IMR-90 (cell line): ENCODE measurements around the gene MRPL43. TPM values are rescaled to one million over a fixed set of nuclear protein-coding genes. Genes with fewer than 3 reads are reported as not detected.

Experiments
- ATAC-seq: fragments of 200-7000 bp; cut with Tn5 transposase; 2 replicates; pipeline ENCODE4 v1.9.1; 2020; ENCODE audit warnings: low read depth, mild to moderate bottlenecking, moderate library complexity
- BruUV-seq: library from RNA; stranded (reverse); fragments of 400-500 nt; replicated peaks from 2 replicates; lab custom pipeline; 2021; lab: Mats Ljungman, UMichigan
- CTCF ChIA-PET: fragments of 300-600 bp; formaldehyde crosslinking; extraction: SDS; loops from one replicate; lab custom pipeline; 2021; ENCODE audit warnings: antibody characterized with exemption; lab: Yijun Ruan, JAX
- POLR2A ChIA-PET: fragments of 300-600 bp; sonication (Branson Sonifier 250); formaldehyde crosslinking; loops from one replicate; lab custom pipeline; 2022; ENCODE audit warnings: antibody characterized with exemption; ENCODE audit not compliant: unreplicated experiment; lab: Charles Lee
- DNase-seq: peaks from one replicate; pipeline ENCODE4 v3.0.0; 2013
- H2AFZ ChIP-seq: replicated peaks from 2 replicates; pipeline ENCODE3; 2013; ENCODE audit warnings: low read length, mild to moderate bottlenecking; ENCODE audit not compliant: poor library complexity
- H2AK5ac ChIP-seq: 2 replicates; pipeline ENCODE4 v1.6.1; 2013; ENCODE audit warnings: low read depth, low read length, inconsistent platforms
- H2AK9ac ChIP-seq: replicated peaks from 2 replicates; pipeline ENCODE3; 2013; ENCODE audit warnings: mild to moderate bottlenecking, low read depth, low read length, moderate library complexity; ENCODE audit not compliant: poor library complexity
- H2BK120ac ChIP-seq: 2 replicates; pipeline ENCODE4 v1.6.1; 2013; ENCODE audit warnings: low read depth, low read length, inconsistent platforms
- H2BK15ac ChIP-seq: 3 replicates; pipeline ENCODE4 v1.6.1; 2013; ENCODE audit warnings: low read depth, low read length, inconsistent platforms
- H2BK20ac ChIP-seq: 2 replicates; pipeline ENCODE4 v1.6.1; 2013; ENCODE audit warnings: low read depth, mild to moderate bottlenecking, inconsistent platforms, low read length, moderate library complexity
- H2BK5ac ChIP-seq: 2 replicates; pipeline ENCODE4 v1.6.1; 2013; ENCODE audit warnings: mild to moderate bottlenecking, low read depth, low read length, inconsistent platforms; ENCODE audit not compliant: poor library complexity, severe bottlenecking
- H3K14ac ChIP-seq: replicated peaks from 2 replicates; pipeline ENCODE4 v1.6.1; 2013; ENCODE audit warnings: low read depth, low read length, inconsistent platforms
- H3K18ac ChIP-seq: 2 replicates; pipeline ENCODE4 v1.6.1; 2013; ENCODE audit warnings: low read depth, low read length, control low read depth
- H3K23ac ChIP-seq: 2 replicates; pipeline ENCODE4 v1.6.1; 2013; ENCODE audit warnings: low read depth, low read length, inconsistent platforms
- H3K27ac ChIP-seq: 2 replicates; pipeline ENCODE4 v1.5.1; 2013; ENCODE audit warnings: mild to moderate bottlenecking, control low read depth, low read length; ENCODE audit not compliant: insufficient read depth
- H3K27me3 ChIP-seq: 2 replicates; pipeline ENCODE4 v1.6.1; 2013; ENCODE audit warnings: low read length; ENCODE audit not compliant: control insufficient read depth, insufficient read depth
- H3K36me3 ChIP-seq: 2 replicates; pipeline ENCODE4 v1.6.1; 2013; ENCODE audit warnings: low read length, mixed read lengths; ENCODE audit not compliant: control insufficient read depth, insufficient read depth
- H3K4ac ChIP-seq: 2 replicates; pipeline ENCODE4 v1.6.1; 2013; ENCODE audit warnings: low read depth, low read length, inconsistent platforms
- H3K4me1 ChIP-seq: 2 replicates; pipeline ENCODE4 v1.6.1; 2013; ENCODE audit warnings: low read length, mixed read lengths; ENCODE audit not compliant: control insufficient read depth, insufficient read depth
- H3K4me2 ChIP-seq: 2 replicates; pipeline ENCODE4 v1.6.1; 2013; ENCODE audit warnings: low read depth, mild to moderate bottlenecking, control low read depth, low read length, moderate library complexity
- H3K4me3 ChIP-seq: 2 replicates; pipeline ENCODE4 v1.5.1; 2013; ENCODE audit warnings: low read depth, mild to moderate bottlenecking, control low read depth, low read length, moderate library complexity; ENCODE audit not compliant: insufficient read depth
- H3K56ac ChIP-seq: 2 replicates; pipeline ENCODE4 v1.6.1; 2013; ENCODE audit warnings: low read length, inconsistent platforms; ENCODE audit not compliant: insufficient read depth; ENCODE audit errors: extremely low read depth
- H3K79me1 ChIP-seq, 2 experiments: 2 replicates each; pipeline ENCODE4 v1.6.1; 2013; ENCODE audit warnings: low read length in 2 of 2, inconsistent platforms in 1 of 2, low read depth in 1 of 2
- H3K9ac ChIP-seq: 2 replicates; pipeline ENCODE4 v1.6.1; 2013; ENCODE audit warnings: low read depth, low read length, control low read depth
- H3K9me1 ChIP-seq: 2 replicates; pipeline ENCODE4 v1.6.1; 2013; ENCODE audit warnings: low read length, inconsistent platforms; ENCODE audit not compliant: insufficient read depth
- H3K9me3 ChIP-seq: 2 replicates; pipeline ENCODE4 v1.6.1; 2013; ENCODE audit warnings: low read length; ENCODE audit not compliant: control insufficient read depth, insufficient read depth
- H4K20me1 ChIP-seq: 2 replicates; pipeline ENCODE4 v1.6.1; 2013; ENCODE audit warnings: low read length, inconsistent platforms; ENCODE audit not compliant: insufficient read depth
- H4K5ac ChIP-seq: 2 replicates; pipeline ENCODE4 v1.6.1; 2013; ENCODE audit warnings: mild to moderate bottlenecking, low read depth, low read length, control low read depth
- H4K8ac ChIP-seq, 2 experiments: 2 replicates each; pipeline ENCODE4 v1.6.1; 2013; ENCODE audit warnings: low read depth in 2 of 2, low read length in 2 of 2, control low read depth in 1 of 2, inconsistent platforms in 1 of 2
- H4K91ac ChIP-seq: 2 replicates; pipeline ENCODE4 v1.6.1; 2013; ENCODE audit warnings: low read depth, low read length, inconsistent platforms; ENCODE audit not compliant: insufficient read depth
- BHLHE40 ChIP-seq: fragments of 150-350 bp; IDR thresholded peaks from 2 replicates; pipeline ENCODE4 v1.6.1; 2016; ENCODE audit warnings: mild to moderate bottlenecking, low read depth, low read length
- CHD1 ChIP-seq: IDR thresholded peaks from 2 replicates; pipeline ENCODE4 v1.6.1; 2012; ENCODE audit warnings: low read depth, low read length, improper control_type of control experiment
- MAFK ChIP-seq: IDR thresholded peaks from 2 replicates; pipeline ENCODE4 v1.6.1; 2012; ENCODE audit warnings: low read depth, low read length, improper control_type of control experiment
- MXI1 ChIP-seq: IDR thresholded peaks from 2 replicates; pipeline ENCODE4 v1.6.1; 2012; ENCODE audit warnings: low read depth, mild to moderate bottlenecking, low read length, moderate library complexity, borderline replicate concordance
- NFE2L2 ChIP-seq: fragments of 150-350 bp; IDR thresholded peaks from 2 replicates; pipeline ENCODE4 v1.6.1; 2016; ENCODE audit warnings: low read depth, mild to moderate bottlenecking, low read length
- POLR2A ChIP-seq: IDR thresholded peaks from 2 replicates; pipeline ENCODE4 v1.6.1; 2012; ENCODE audit warnings: mild to moderate bottlenecking, low read depth, low read length
- RCOR1 ChIP-seq: IDR thresholded peaks from 2 replicates; pipeline ENCODE4 v1.6.1; 2012; ENCODE audit warnings: mild to moderate bottlenecking, low read length, improper control_type of control experiment; ENCODE audit not compliant: insufficient replicate concordance
- RFX5 ChIP-seq: IDR thresholded peaks from 2 replicates; pipeline ENCODE4 v1.8.0; 2012; ENCODE audit warnings: low read depth, mild to moderate bottlenecking, low read length, moderate library complexity
- SMC3 ChIP-seq: fragments of 150-350 bp; IDR thresholded peaks from 2 replicates; pipeline ENCODE4 v1.6.1; 2016; ENCODE audit warnings: low read depth, mild to moderate bottlenecking, antibody characterized with exemption, low read length, moderate library complexity
- WGBS, 2 experiments: methylation state at CpG; one replicate each; pipeline versions ENCODE4 v1.1.5 to v1.1.7; 2013; ENCODE audit warnings: missing lambda C conversion rate in 2 of 2; ENCODE audit not compliant: insufficient read length in 1 of 2; ENCODE audit errors: extremely low coverage in 2 of 2; 5-methylcytosine and 5-hydroxymethylcytosine counted together
- dilution Hi-C: fragments of 300-500 bp; cut with HindIII; formaldehyde crosslinking; loops from one replicate; pipeline ENCODE4 v1.14.3; 2018; ENCODE audit warnings: low sequenced_read_pairs; ENCODE audit not compliant: unreplicated experiment
- in situ Hi-C: fragments of 300-500 bp; cut with MboI; formaldehyde crosslinking; loops from 3 replicates; pipeline ENCODE4 v1.14.3; 2019; ENCODE audit warnings: low sequenced_read_pairs, inconsistent platforms, mixed read lengths
- intact Hi-C: fragments of 100-400 bp; cut with micrococcal nuclease; formaldehyde crosslinking; loops from 2 replicates; pipeline ENCODE4 v1.10.0; 2022
- polyA plus RNA-seq, 3 experiments: library from polyadenylated mRNA; depleted of rRNA; stranded (reverse); fragments of >200 nt; gene quantifications; 2 replicates each; pipeline ENCODE4 v1.2.3, GENCODE V29; 2012; ENCODE audit warnings: low replicate concordance in 1 of 3
- total RNA-seq: library from RNA; depleted of rRNA; stranded (reverse); fragments of >200 nt; gene quantifications from 2 replicates; pipeline ENCODE4 v1.2.3, GENCODE V29; 2012

The MRPL43 gene
- total and polyA plus RNA-seq, 2 of the 4 experiments (the other 2 are of a cell fraction): 61.3 to 142 TPM

DNA sequence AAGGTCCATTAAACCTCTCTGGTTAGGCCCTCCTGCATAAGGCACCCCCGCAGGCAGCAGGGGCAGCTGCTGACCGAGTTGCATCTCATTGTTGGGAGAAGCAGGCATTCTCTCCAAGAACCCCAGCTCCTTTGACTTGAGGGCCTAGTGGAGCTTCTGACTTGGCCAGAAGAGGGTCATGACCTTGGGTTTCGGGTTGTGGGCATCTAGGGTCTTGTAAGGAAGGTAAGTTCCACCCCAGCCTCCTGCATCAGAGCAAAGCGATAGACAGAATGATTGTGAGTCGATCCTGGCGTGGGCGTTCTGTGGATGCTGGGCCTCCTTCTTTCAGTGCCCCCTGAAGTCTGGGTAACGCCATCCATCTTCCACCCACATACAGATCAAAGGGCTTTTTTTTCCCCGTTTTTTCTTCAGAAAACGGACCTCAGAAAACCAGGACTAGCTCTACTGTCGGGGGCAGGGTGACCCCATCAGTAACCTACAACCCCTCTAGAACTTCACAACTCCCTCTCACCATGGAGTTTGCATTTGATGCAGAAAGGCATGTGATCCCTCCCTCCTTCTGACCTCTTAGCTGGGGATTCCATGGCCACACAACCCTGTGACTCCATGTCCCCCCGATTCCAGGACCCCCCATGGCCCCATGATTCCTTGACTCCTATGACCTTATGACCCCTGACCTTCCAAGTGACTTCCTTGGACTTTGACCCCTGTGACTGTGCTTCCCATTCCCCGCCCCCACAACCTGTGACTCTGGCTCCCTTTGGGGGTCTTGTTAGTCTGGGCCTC, 15.0 kb downstream of the MRPL43 start:
- no peak for TF ChIP-seq POLR2A
- TF ChIP-seq NFE2L2: no peak
- no peak for TF ChIP-seq CHD1
- no peak for TF ChIP-seq RFX5
- TF ChIP-seq MXI1: no peak
- no peak for TF ChIP-seq MAFK
- no peak for TF ChIP-seq SMC3
- TF ChIP-seq BHLHE40: no peak
- TF ChIP-seq RCOR1: no peak
- no peak overlapping the region for H3K4ac ChIP-seq
- POLR2A ChIA-PET: no interaction called here
- H2BK120ac ChIP-seq: no peak overlapping the region
- intact Hi-C loops (no loop called here), dilution Hi-C loops (no loop called here), in situ Hi-C loops (no loop called here)
- H3K18ac ChIP-seq: no peak overlapping the region
- H3K4me3 ChIP-seq: no peak overlapping the region
- no peak for ATAC-seq
- no TSS peak for BruUV-seq
- no peak overlapping the region for H3K27ac ChIP-seq
- peak overlapping the region; percentile 24 for H2AK9ac ChIP-seq
- H3K56ac ChIP-seq: no peak overlapping the region
- no peak overlapping the region for H3K9ac ChIP-seq
- H3K36me3 ChIP-seq: no peaks in the 10 kb centered on the region
- H4K5ac ChIP-seq: no peak overlapping the region
- no peaks in the 10 kb centered on the region for H3K79me1 ChIP-seq
- no peak overlapping the region for H2BK20ac ChIP-seq
- no peak overlapping the region for H2BK15ac ChIP-seq
- H2AFZ ChIP-seq: no peak overlapping the region
- no peak overlapping the region for H3K14ac ChIP-seq
- H4K91ac ChIP-seq: no peak overlapping the region
- H3K9me1 ChIP-seq: peaks cover 12% of the 10 kb centered on the region; the same call in 1 of the 2 replicates
- H3K4me1 ChIP-seq: peaks cover 6% of the 10 kb centered on the region
- no peak overlapping the region for H3K23ac ChIP-seq
- H3K4me2 ChIP-seq: no peak overlapping the region
- no peak for DNase-seq
- CTCF ChIA-PET: no interaction called here
- no peak overlapping the region for H2AK5ac ChIP-seq
- no peaks in the 10 kb centered on the region; the same call in 1 of the 2 replicates for H4K20me1 ChIP-seq
- no peaks in the 10 kb centered on the region for H3K27me3 ChIP-seq
- H3K9me3 ChIP-seq: no peaks in the 10 kb centered on the region
- no peak overlapping the region for H2BK5ac ChIP-seq
- no peak overlapping the region for H4K8ac ChIP-seq
- WGBS, 2 experiments: 45% methylated on average over 4 of the region's 13 CpGs; no CpG with 5 or more reads in 1 of the 2 experiments
